Measurements from ENCODE around the gene MYO1A. TPM values are rescaled to one million over a fixed set of nuclear protein-coding genes. Genes with fewer than 3 reads are reported as not detected.
A peak's percentile ranks its signal among the peaks of the same experiment; 100 is the strongest.

MYO1A gene
- total RNA-seq, 1 experiment from 2014 or later = 3.8 TPM

GRCh38 chr12:57039016-57039798, 10.7 kb downstream of the MYO1A start:
- no peaks in the 10 kb centered on the region for H3K9me3 ChIP-seq (ENCODE audit: low read length)
- H3K27ac ChIP-seq (ENCODE audit: low read length) = no peak overlapping the region
- no peak overlapping the region for H3K4me2 ChIP-seq (ENCODE audit: low read depth, low read length, poor library complexity, severe bottlenecking)
- H3K9me2 ChIP-seq (replicated peaks; ENCODE audit: insufficient read depth, low read length) = no peaks in the 10 kb centered on the region
- 0 out of 2 replicates have a peak, but pooled peaks cover 4% of the 10 kb centered on the region for H4K20me1 ChIP-seq (ENCODE audit: insufficient read depth, low read depth, low read length)
- no peaks in the 10 kb centered on the region for H3K79me2 ChIP-seq (ENCODE audit: low read length)
- H3K4me3 ChIP-seq (ENCODE audit: low read length) = no peak overlapping the region
- no peaks in the 10 kb centered on the region for H3K36me3 ChIP-seq (ENCODE audit: insufficient read depth, low read length)
- H2AFZ ChIP-seq (ENCODE audit: low read length) = no peak overlapping the region
- no peaks in the 10 kb centered on the region for H3K27me3 ChIP-seq (ENCODE audit: low read length)
- H3K4me1 ChIP-seq (ENCODE audit: low read length) = no peaks in the 10 kb centered on the region
- DNase-seq = no peak
- no peak overlapping the region for H3K9ac ChIP-seq (ENCODE audit: low read length)

DNA sequence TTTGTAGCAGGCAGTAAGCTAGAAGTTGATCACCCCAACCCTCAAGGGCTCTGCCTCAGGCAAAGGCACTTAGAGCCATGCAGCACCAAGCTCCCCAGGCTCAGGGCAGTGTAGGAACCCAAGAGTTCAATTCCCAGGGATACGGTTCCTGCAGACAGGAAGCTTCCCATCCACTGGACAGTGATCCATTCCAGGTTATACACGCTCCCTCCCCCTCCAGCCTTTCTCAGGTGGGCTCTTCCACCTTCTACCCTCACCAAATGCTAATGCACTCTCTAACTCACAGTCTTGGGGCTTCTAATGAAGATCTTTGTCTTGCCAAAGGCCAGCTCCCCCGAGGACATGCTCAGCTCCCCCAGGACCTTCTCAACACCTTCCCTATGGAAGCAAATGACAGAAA, 12.7 kb downstream of the MYO1A start:
- no peak overlapping the region for H3K9ac ChIP-seq (ENCODE audit: low read length)
- H3K9me2 ChIP-seq (replicated peaks; ENCODE audit: insufficient read depth, low read length) = no peaks in the 10 kb centered on the region

GRCh38 chr12:57033431-57033830, 16.5 kb downstream of the MYO1A start:
- Histone ChIP-seq H3K27me3 (ENCODE audit: low read length) (no peaks in the 10 kb centered on the region), H3K4me1 (ENCODE audit: low read length) (peaks cover 8% of the 10 kb centered on the region), H3K9ac (ENCODE audit: low read length) (no peak overlapping the region), H4K20me1 (ENCODE audit: insufficient read depth, low read depth, low read length) (no peaks in the 10 kb centered on the region), H3K27ac (ENCODE audit: low read length) (no peak overlapping the region), H2AFZ (ENCODE audit: low read length) (no peak overlapping the region), H3K4me2 (ENCODE audit: low read depth, low read length, poor library complexity, severe bottlenecking) (no peak overlapping the region), H3K4me3 (ENCODE audit: low read length) (no peak overlapping the region), H3K9me3 (ENCODE audit: low read length) (no peaks in the 10 kb centered on the region), H3K9me2 (replicated peaks; ENCODE audit: insufficient read depth, low read length) (no peaks in the 10 kb centered on the region), H3K79me2 (ENCODE audit: low read length) (no peaks in the 10 kb centered on the region), H3K36me3 (ENCODE audit: insufficient read depth, low read length) (no peaks in the 10 kb centered on the region)
- DNase-seq = no peak

More for the DNA sequence above, 12.7 kb downstream of the MYO1A start:
- no peak overlapping the region for H3K4me3 ChIP-seq (ENCODE audit: low read length)
- H3K27ac ChIP-seq (ENCODE audit: low read length) = no peak overlapping the region
- H2AFZ ChIP-seq (ENCODE audit: low read length) = no peak overlapping the region
- no peaks in the 10 kb centered on the region for H3K4me1 ChIP-seq (ENCODE audit: low read length)
- no peak for DNase-seq
- H3K4me2 ChIP-seq (ENCODE audit: low read depth, low read length, poor library complexity, severe bottlenecking) = no peak overlapping the region
- H4K20me1 ChIP-seq (ENCODE audit: insufficient read depth, low read depth, low read length) = 0 out of 2 replicates have a peak, but pooled peaks cover 4% of the 10 kb centered on the region
- no peaks in the 10 kb centered on the region for H3K27me3 ChIP-seq (ENCODE audit: low read length)
- H3K9me3 ChIP-seq (ENCODE audit: low read length) = no peaks in the 10 kb centered on the region
- no peaks in the 10 kb centered on the region for H3K79me2 ChIP-seq (ENCODE audit: low read length)
- H3K36me3 ChIP-seq (ENCODE audit: insufficient read depth, low read length) = no peaks in the 10 kb centered on the region

DNA sequence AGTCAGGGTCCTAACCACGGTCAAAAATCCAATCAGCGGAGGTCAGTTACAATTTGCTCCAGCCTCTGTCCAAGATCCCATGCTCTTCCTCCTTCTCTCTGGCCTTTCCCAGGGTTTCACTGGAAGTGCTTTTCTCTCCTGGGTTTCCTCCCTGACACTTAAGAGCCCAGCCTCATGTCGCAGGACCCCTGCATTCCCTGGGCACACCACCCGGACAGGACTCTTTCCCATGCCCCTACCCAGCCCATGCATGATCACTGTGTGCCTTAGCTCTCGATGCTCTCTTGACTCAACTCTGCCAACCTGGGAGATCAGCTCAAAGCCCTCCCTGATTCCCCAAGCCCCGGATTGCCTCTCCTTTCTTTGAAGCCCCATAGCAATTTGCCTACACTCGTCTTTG, 18.1 kb downstream of the MYO1A start:
- Histone ChIP-seq H3K27ac (ENCODE audit: low read length) (no peak overlapping the region), H3K36me3 (ENCODE audit: insufficient read depth, low read length) (no peaks in the 10 kb centered on the region), H4K20me1 (ENCODE audit: insufficient read depth, low read depth, low read length) (no peaks in the 10 kb centered on the region), H3K9me2 (replicated peaks; ENCODE audit: insufficient read depth, low read length) (no peaks in the 10 kb centered on the region), H3K4me2 (ENCODE audit: low read depth, low read length, poor library complexity, severe bottlenecking) (no peak overlapping the region), H3K4me1 (ENCODE audit: low read length) (peaks cover 8% of the 10 kb centered on the region), H3K79me2 (ENCODE audit: low read length) (no peaks in the 10 kb centered on the region), H3K27me3 (ENCODE audit: low read length) (no peaks in the 10 kb centered on the region), H3K9me3 (ENCODE audit: low read length) (no peaks in the 10 kb centered on the region), H3K4me3 (ENCODE audit: low read length) (no peak overlapping the region), H3K9ac (ENCODE audit: low read length) (no peak overlapping the region), H2AFZ (ENCODE audit: low read length) (no peak overlapping the region)
- DNase-seq = no peak

GRCh38 chr12:57031138-57031725, 18.7 kb downstream of the MYO1A start:
- H3K9ac ChIP-seq (ENCODE audit: low read length) = no peak overlapping the region
- no peaks in the 10 kb centered on the region for H4K20me1 ChIP-seq (ENCODE audit: insufficient read depth, low read depth, low read length)
- H3K27ac ChIP-seq (ENCODE audit: low read length) = no peak overlapping the region
- no peaks in the 10 kb centered on the region for H3K36me3 ChIP-seq (ENCODE audit: insufficient read depth, low read length)
- no peaks in the 10 kb centered on the region for H3K9me2 ChIP-seq (replicated peaks; ENCODE audit: insufficient read depth, low read length)
- H3K4me2 ChIP-seq (ENCODE audit: low read depth, low read length, poor library complexity, severe bottlenecking) = peak overlapping the region; percentile 9
- peak overlapping the region; percentile 43; the same call in 1 of the 2 replicates for H2AFZ ChIP-seq (ENCODE audit: low read length)
- no peaks in the 10 kb centered on the region for H3K27me3 ChIP-seq (ENCODE audit: low read length)
- no peak overlapping the region for H3K4me3 ChIP-seq (ENCODE audit: low read length)
- H3K9me3 ChIP-seq (ENCODE audit: low read length) = no peaks in the 10 kb centered on the region
- peak; percentile 48 for DNase-seq
- no peaks in the 10 kb centered on the region for H3K79me2 ChIP-seq (ENCODE audit: low read length)
- peaks cover 8% of the 10 kb centered on the region for H3K4me1 ChIP-seq (ENCODE audit: low read length)

DNA sequence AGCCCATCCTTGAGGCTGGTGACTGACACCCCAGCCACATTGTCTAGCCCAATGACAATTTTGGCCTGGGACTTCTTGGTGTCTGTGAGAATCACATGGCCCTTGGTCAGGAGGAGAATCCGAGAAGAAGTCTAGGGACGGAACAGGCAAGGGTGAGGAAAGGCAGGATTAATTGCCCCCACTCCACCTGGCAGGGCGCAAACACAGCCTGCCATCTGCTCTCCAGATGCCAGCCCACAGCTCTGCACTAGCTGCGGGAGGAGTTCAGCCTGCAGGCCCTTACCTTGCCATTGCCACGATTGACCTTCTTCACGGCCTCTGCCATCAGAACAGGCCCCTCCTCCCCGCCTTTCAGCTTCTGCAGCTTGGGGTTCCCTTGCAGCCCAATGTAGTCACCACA, 20.5 kb downstream of the MYO1A start:
- Histone ChIP-seq H4K20me1 (ENCODE audit: insufficient read depth, low read depth, low read length) (no peaks in the 10 kb centered on the region), H3K9me3 (ENCODE audit: low read length) (no peaks in the 10 kb centered on the region), H3K36me3 (ENCODE audit: insufficient read depth, low read length) (no peaks in the 10 kb centered on the region), H3K27ac (ENCODE audit: low read length) (no peak overlapping the region), H2AFZ (ENCODE audit: low read length) (no peak overlapping the region), H3K9ac (ENCODE audit: low read length) (no peak overlapping the region), H3K4me2 (ENCODE audit: low read depth, low read length, poor library complexity, severe bottlenecking) (no peak overlapping the region), H3K4me3 (ENCODE audit: low read length) (no peak overlapping the region), H3K9me2 (replicated peaks; ENCODE audit: insufficient read depth, low read length) (no peaks in the 10 kb centered on the region), H3K27me3 (ENCODE audit: low read length) (no peaks in the 10 kb centered on the region), H3K4me1 (ENCODE audit: low read length) (peaks cover 8% of the 10 kb centered on the region), H3K79me2 (ENCODE audit: low read length) (no peaks in the 10 kb centered on the region)
- no peak for DNase-seq

- no peak for DNase-seq
- Histone ChIP-seq H3K4me3 (ENCODE audit: low read length) (no peak overlapping the region), H3K4me1 (ENCODE audit: low read length) (peaks cover 8% of the 10 kb centered on the region), H2AFZ (ENCODE audit: low read length) (no peak overlapping the region), H3K27me3 (ENCODE audit: low read length) (no peaks in the 10 kb centered on the region), H3K9me2 (replicated peaks; ENCODE audit: insufficient read depth, low read length) (no peaks in the 10 kb centered on the region), H3K79me2 (ENCODE audit: low read length) (no peaks in the 10 kb centered on the region), H3K9ac (ENCODE audit: low read length) (no peak overlapping the region), H4K20me1 (ENCODE audit: insufficient read depth, low read depth, low read length) (no peaks in the 10 kb centered on the region), H3K4me2 (ENCODE audit: low read depth, low read length, poor library complexity, severe bottlenecking) (no peak overlapping the region), H3K36me3 (ENCODE audit: insufficient read depth, low read length) (no peaks in the 10 kb centered on the region), H3K27ac (ENCODE audit: low read length) (no peak overlapping the region), H3K9me3 (ENCODE audit: low read length) (no peaks in the 10 kb centered on the region)
Observed at GRCh38 chr12:57027805-57028153, 22.1 kb downstream of the MYO1A start.

DNA sequence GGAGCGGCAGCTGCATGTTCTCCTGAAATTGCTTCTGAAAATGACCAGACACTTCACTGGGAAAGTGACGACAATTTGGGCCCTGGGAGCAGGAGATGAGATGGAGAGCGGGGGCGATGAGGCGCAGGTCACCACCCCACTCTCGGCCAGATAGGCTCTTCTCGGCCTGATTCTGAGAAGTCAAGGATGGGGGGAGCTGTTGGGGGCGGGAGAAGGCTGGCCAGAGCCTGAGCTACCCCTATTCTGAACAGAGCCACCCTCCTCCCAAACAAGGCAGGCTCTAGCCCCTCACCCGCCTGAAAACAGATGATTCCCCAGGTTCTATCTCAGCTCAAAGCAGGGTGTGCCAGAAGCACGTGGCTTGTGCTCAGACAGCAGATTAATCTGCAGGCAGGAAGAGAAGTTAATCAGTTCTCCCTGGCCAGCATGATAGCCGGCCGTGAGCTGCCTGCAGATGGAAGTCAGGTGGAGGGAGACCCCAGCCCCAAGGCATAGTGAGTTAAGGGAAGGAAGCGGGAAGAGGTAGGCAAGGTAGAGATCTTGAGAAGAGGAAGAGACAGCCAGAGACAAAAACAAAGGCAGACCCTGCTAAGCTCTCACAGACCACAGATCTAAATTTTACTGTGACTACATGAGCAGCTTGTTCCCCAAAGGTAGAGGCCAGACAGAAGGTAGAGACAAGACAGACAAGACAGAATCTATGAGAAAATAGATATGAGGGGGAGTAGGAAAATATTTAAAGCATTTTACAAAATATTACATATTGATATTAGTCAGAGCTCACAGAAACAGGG, 22.7 kb downstream of the MYO1A start:
- Histone ChIP-seq H3K4me1 (ENCODE audit: low read length) (peaks cover 8% of the 10 kb centered on the region), H2AFZ (ENCODE audit: low read length) (no peak overlapping the region; the same call in 1 of the 2 replicates), H3K79me2 (ENCODE audit: low read length) (no peaks in the 10 kb centered on the region), H3K36me3 (ENCODE audit: insufficient read depth, low read length) (no peaks in the 10 kb centered on the region), H3K9me2 (replicated peaks; ENCODE audit: insufficient read depth, low read length) (no peaks in the 10 kb centered on the region), H3K9me3 (ENCODE audit: low read length) (no peaks in the 10 kb centered on the region), H3K27ac (ENCODE audit: low read length) (no peak overlapping the region), H3K4me2 (ENCODE audit: low read depth, low read length, poor library complexity, severe bottlenecking) (no peak overlapping the region), H4K20me1 (ENCODE audit: insufficient read depth, low read depth, low read length) (no peaks in the 10 kb centered on the region), H3K27me3 (ENCODE audit: low read length) (no peaks in the 10 kb centered on the region), H3K4me3 (ENCODE audit: low read length) (no peak overlapping the region), H3K9ac (ENCODE audit: low read length) (no peak overlapping the region)
- no peak for DNase-seq
